Measurements from ENCODE around the gene CLIC4. TPM values are rescaled to one million over a fixed set of nuclear protein-coding genes. Genes with fewer than 3 reads are reported as not detected.

CLIC4 gene
- total and polyA plus RNA-seq, 9 of the 15 experiments (the other 6 are each of a cell fraction or from before 2014, with no cell fraction given), result 16.0 to 67.5 (median 38.4) TPM

DNA sequence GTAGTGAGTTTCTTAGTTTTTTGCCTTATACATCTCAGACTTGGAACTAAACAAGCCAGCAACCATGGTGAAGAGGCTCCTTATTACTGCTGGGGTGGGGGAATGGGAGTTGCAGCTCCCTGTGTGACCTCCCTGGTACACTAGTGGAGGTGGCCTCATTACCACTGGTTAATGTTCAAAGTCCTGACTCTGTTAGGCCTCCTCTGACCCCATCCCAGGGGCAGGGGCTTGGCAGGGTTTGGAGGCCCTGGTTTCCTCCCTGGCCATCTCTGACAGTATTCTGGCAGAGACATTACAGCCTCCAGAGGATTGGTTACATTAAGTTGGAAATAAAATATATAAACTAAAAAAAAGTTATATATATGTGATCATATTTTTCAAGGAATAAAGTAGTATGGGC, 45.2 kb downstream of the CLIC4 start (continued):
- TF ChIP-seq MNT (conservative IDR thresholded peaks at IDR 0.05), result no peak
- TF ChIP-seq GTF2F1 (IDR thresholded peaks at IDR 0.05; ENCODE audit: low read depth, low read length), result no peak
- TF ChIP-seq, protein P1, sequence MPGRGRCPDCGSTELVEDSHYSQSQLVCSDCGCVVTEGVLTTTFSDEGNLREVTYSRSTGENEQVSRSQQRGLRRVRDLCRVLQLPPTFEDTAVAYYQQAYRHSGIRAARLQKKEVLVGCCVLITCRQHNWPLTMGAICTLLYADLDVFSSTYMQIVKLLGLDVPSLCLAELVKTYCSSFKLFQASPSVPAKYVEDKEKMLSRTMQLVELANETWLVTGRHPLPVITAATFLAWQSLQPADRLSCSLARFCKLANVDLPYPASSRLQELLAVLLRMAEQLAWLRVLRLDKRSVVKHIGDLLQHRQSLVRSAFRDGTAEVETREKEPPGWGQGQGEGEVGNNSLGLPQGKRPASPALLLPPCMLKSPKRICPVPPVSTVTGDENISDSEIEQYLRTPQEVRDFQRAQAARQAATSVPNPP (IDR thresholded peaks at IDR 0.05; ENCODE audit: borderline replicate concordance, insufficient read depth, insufficient read length), result no peak
- TF ChIP-seq SRSF7 (optimal IDR thresholded peaks at IDR 0.05; ENCODE audit: low read depth, low read length), result no peak
- no peak for TF ChIP-seq PRMT5 (CRISPR knock-in tag; IDR thresholded peaks at IDR 0.05)
- TF ChIP-seq, protein P2, sequence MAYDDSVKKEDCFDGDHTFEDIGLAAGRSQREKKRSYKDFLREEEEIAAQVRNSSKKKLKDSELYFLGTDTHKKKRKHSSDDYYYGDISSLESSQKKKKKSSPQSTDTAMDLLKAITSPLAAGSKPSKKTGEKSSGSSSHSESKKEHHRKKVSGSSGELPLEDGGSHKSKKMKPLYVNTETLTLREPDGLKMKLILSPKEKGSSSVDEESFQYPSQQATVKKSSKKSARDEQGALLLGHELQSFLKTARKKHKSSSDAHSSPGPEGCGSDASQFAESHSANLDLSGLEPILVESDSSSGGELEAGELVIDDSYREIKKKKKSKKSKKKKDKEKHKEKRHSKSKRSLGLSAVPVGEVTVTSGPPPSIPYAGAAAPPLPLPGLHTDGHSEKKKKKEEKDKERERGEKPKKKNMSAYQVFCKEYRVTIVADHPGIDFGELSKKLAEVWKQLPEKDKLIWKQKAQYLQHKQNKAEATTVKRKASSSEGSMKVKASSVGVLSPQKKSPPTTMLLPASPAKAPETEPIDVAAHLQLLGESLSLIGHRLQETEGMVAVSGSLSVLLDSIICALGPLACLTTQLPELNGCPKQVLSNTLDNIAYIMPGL (CRISPR knock-in tag; IDR thresholded peaks at IDR 0.05), result no peak
- TF ChIP-seq ZNF174 (CRISPR knock-in tag; IDR thresholded peaks at IDR 0.05), result no peak
- TF ChIP-seq NR2C1 (IDR thresholded peaks at IDR 0.05), result no peak
- TF ChIP-seq NR2C1 (tag; IDR thresholded peaks at IDR 0.05), result no peak
- no peak for TF ChIP-seq GTF2A2 (tag; IDR thresholded peaks at IDR 0.05)
- TF ChIP-seq CBFA2T3 (IDR thresholded peaks at IDR 0.05), result no peak

All from K562 (cell line).